Tibial artery (tissue), 4 donors: ENCODE data around the gene EIF2B5.
A peak's percentile ranks its signal among the peaks of the same experiment; 100 is the strongest.

Experiments used
- DNase-seq, 2 donors: peaks; one replicate each; pipeline ENCODE4 v3.0.0-alpha.2; 2019
- H3K27ac ChIP-seq, 2 donors: fragments of 200-600 bp; sonication (generic) in 1 of 2; 1 replicate in 1 of 2; 2 replicates in 1 of 2; pipeline ENCODE4 v1.5.1; 2018 to 2019; ENCODE audit warnings: mild to moderate bottlenecking in 1 of 2
- H3K27me3 ChIP-seq, 2 donors: fragments of 200-600 bp; sonication (generic) in 1 of 2; one replicate each; pipeline versions ENCODE4 v1.5.1 to v1.6.0; 2016 to 2019
- H3K36me3 ChIP-seq, 3 donors: fragments of 200-600 bp; sonication (generic) in 2 of 3; one replicate each; pipeline ENCODE4 v1.5.1; 2016 to 2019; ENCODE audit warnings: mild to moderate bottlenecking in 2 of 3
- H3K4me1 ChIP-seq, 4 donors: fragments of 200-600 bp; sonication (generic) in 2 of 4; 1 replicate in 3 of 4; 2 replicates in 1 of 4; pipeline ENCODE4 v1.5.1; 2016 to 2019
- H3K4me3 ChIP-seq, 2 donors: fragments of 200-600 bp; sonication (generic) in 1 of 2; 1 replicate in 1 of 2; 2 replicates in 1 of 2; pipeline ENCODE4 v1.5.1; 2018 to 2019; ENCODE audit warnings: mild to moderate bottlenecking in 2 of 2
- H3K9me3 ChIP-seq, 3 donors: fragments of 200-600 bp; sonication (generic) in 1 of 3; one replicate each; pipeline ENCODE4 v1.5.1; 2016 to 2019
- CTCF ChIP-seq, 2 experiments: fragments of 200-600 bp in 1 of 2; fragments of 450-650 bp in 1 of 2; IDR thresholded peaks; one replicate each; pipeline ENCODE4 v1.5.1; 2017 to 2019; ENCODE audit warnings: antibody characterized with exemption in 2 of 2, mild to moderate bottlenecking in 1 of 2, moderate library complexity in 1 of 2
- intact Hi-C: fragments of 100-400 bp; cut with DNase I; formaldehyde crosslinking; loops from one replicate; pipeline ENCODE4 v1.15.0; 2023; ENCODE audit warnings: low total_unique reads

The EIF2B5 gene

GRCh38 chr3:184177767-184178306 is 42.7 kb downstream of the EIF2B5 start:
- peaks cover 0 to 37% (median 28%) of the 10 kb centered on the region in 4 donors for H3K4me1 ChIP-seq
- H3K27ac ChIP-seq, result peak overlapping the region; percentile 97 to 99
- DNase-seq, result no peak
- TF ChIP-seq CTCF (IDR thresholded peaks at IDR 0.05), result no peak
- no peak overlapping the region for H3K4me3 ChIP-seq
- no peaks in the 10 kb centered on the region for H3K9me3 ChIP-seq
- H3K27me3 ChIP-seq, result no peaks in the 10 kb centered on the region
- peaks cover 55 to 65% (median 61%) of the 10 kb centered on the region in 3 donors for H3K36me3 ChIP-seq
- intact Hi-C loops, result no loop called here

GRCh38 chr3:184178521-184179138 is 43.5 kb downstream of the EIF2B5 start:
- DNase-seq, result no peak
- Histone ChIP-seq H3K27me3 (no peaks in the 10 kb centered on the region), H3K9me3 (no peaks in the 10 kb centered on the region), H3K36me3 (peaks cover 63 to 69% (median 68%) of the 10 kb centered on the region in 3 donors), H3K27ac (no peak overlapping the region), H3K4me3 (no peak overlapping the region), H3K4me1 (peaks cover 0 to 37% (median 28%) of the 10 kb centered on the region in 4 donors)
- intact Hi-C loops, result no loop called here
- TF ChIP-seq CTCF (IDR thresholded peaks at IDR 0.05), result no peak

- Histone ChIP-seq H3K27ac (no peak overlapping the region), H3K36me3 (peaks cover 66 to 79% (median 75%) of the 10 kb centered on the region in 3 donors), H3K4me3 (no peak overlapping the region), H3K4me1 (peaks cover 0 to 31% (median 26%) of the 10 kb centered on the region in 4 donors), H3K9me3 (no peaks in the 10 kb centered on the region), H3K27me3 (no peaks in the 10 kb centered on the region)
- intact Hi-C loops, result no loop called here
- DNase-seq, result no peak
- TF ChIP-seq CTCF (IDR thresholded peaks at IDR 0.05), result no peak
These were observed 45.0 kb downstream of the EIF2B5 start for GRCh38 chr3:184180165-184180564.

- H3K9me3 ChIP-seq, result no peaks in the 10 kb centered on the region
- H3K36me3 ChIP-seq, result peaks cover 66 to 79% (median 75%) of the 10 kb centered on the region in 3 donors
- H3K4me3 ChIP-seq, result no peak overlapping the region
- peaks cover 0 to 24% (median 21%) of the 10 kb centered on the region in 4 donors for H3K4me1 ChIP-seq
- intact Hi-C loops, result no loop called here
- H3K27me3 ChIP-seq, result no peaks in the 10 kb centered on the region
- H3K27ac ChIP-seq, result no peak overlapping the region
- DNase-seq, result no peak
- no peak for TF ChIP-seq CTCF (IDR thresholded peaks at IDR 0.05)
These were observed 46.4 kb downstream of the EIF2B5 start for GRCh38 chr3:184181596-184181995.

GRCh38 chr3:184183679-184184078 is 48.5 kb downstream of the EIF2B5 start:
- H3K36me3 ChIP-seq, result peaks cover 57 to 69% (median 63%) of the 10 kb centered on the region in 3 donors
- DNase-seq, result no peak
- intact Hi-C loops, result no loop called here
- no peak overlapping the region for H3K27ac ChIP-seq
- H3K4me3 ChIP-seq, result no peak overlapping the region
- H3K9me3 ChIP-seq, result no peaks in the 10 kb centered on the region
- H3K4me1 ChIP-seq, result peaks cover 0 to 27% (median 22%) of the 10 kb centered on the region in 4 donors
- no peaks in the 10 kb centered on the region for H3K27me3 ChIP-seq
- TF ChIP-seq CTCF (IDR thresholded peaks at IDR 0.05), result no peak
